Osteoblast (primary cell): ENCODE measurements around the gene TWF2. TPM values are rescaled to one million over a fixed set of nuclear protein-coding genes. Genes with fewer than 3 reads are reported as not detected.

Source experiments
- DNase-seq: peaks from one replicate; pipeline ENCODE4 v3.0.0; 2011; ENCODE audit warnings: low spot score, mixed read lengths; ENCODE audit not compliant: insufficient read length; ENCODE audit errors: missing footprints
- H2AFZ ChIP-seq: 2 replicates; pipeline ENCODE4 v1.6.0; 2011; ENCODE audit warnings: mild to moderate bottlenecking, low read length
- H3K27ac ChIP-seq: 2 replicates; pipeline ENCODE4 v1.5.1; 2011; ENCODE audit warnings: mild to moderate bottlenecking, low read depth, low read length, moderate library complexity
- H3K27me3 ChIP-seq: 2 replicates; pipeline ENCODE4 v1.6.0; 2012; ENCODE audit warnings: mild to moderate bottlenecking, control low read depth, inconsistent platforms, low read length, moderate library complexity; ENCODE audit not compliant: insufficient read depth
- H3K36me3 ChIP-seq: 2 replicates; pipeline ENCODE4 v1.5.1; 2011; ENCODE audit warnings: mild to moderate bottlenecking, low read length, control low read depth, moderate library complexity; ENCODE audit not compliant: insufficient read depth
- H3K4me1 ChIP-seq: 2 replicates; pipeline ENCODE4 v1.5.1; 2011; ENCODE audit warnings: mild to moderate bottlenecking, low read length, control low read depth, moderate library complexity; ENCODE audit not compliant: insufficient read depth
- H3K4me2 ChIP-seq: 2 replicates; pipeline ENCODE4 v1.6.0; 2011; ENCODE audit warnings: mild to moderate bottlenecking, low read length; ENCODE audit not compliant: insufficient read depth
- H3K4me3 ChIP-seq: fragments of 200-600 bp; sonication (generic); 3 replicates; pipeline ENCODE4 v1.5.1; 2012; ENCODE audit warnings: mild to moderate bottlenecking, low read length, inconsistent platforms; ENCODE audit not compliant: insufficient read depth
- H3K79me2 ChIP-seq: 2 replicates; pipeline ENCODE4 v1.6.0; 2012; ENCODE audit warnings: mild to moderate bottlenecking, low read length, control low read depth, inconsistent platforms; ENCODE audit not compliant: insufficient read depth
- H3K9me3 ChIP-seq: 2 replicates; pipeline ENCODE4 v1.5.1; 2011; ENCODE audit warnings: low read depth, low read length, control low read depth
- H4K20me1 ChIP-seq: 2 replicates; pipeline ENCODE4 v1.6.0; 2012; ENCODE audit warnings: mild to moderate bottlenecking, low read length, control low read depth; ENCODE audit not compliant: insufficient read depth
- total RNA-seq: library from RNA; depleted of rRNA; stranded (reverse); fragments of >200 nt; gene quantifications from 2 replicates; pipeline ENCODE4 v1.2.3, GENCODE V29; 2012
- TF ChIP-seq, protein P1 (sequence below): IDR thresholded peaks from 2 replicates; pipeline ENCODE4 v1.5.1; 2011; ENCODE audit warnings: mild to moderate bottlenecking, low read depth, low read length, moderate library complexity; ENCODE audit errors: extremely low read depth

TWF2 gene
- total RNA-seq, 1 donor: 138 TPM

DNA sequence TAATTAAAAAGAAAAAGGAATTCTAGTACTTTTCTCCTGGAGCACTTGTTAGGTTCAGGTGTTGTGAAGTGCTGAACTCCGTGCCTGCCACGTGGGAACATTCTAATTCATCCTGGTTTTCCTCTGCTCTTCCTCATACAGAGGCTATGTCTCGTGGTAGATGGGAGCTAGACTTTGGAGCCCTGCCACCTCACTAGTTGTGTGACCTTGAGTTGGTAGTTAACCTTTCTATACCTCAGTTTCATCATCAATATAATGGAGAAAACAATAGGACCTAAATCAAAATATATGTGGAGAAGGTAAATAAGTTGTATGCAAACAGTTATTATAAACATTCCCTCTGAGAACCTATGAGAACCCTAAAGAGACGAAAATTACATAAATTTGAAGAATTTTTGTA, 30.4 kb downstream of the TWF2 start:
- TF ChIP-seq, protein P1, sequence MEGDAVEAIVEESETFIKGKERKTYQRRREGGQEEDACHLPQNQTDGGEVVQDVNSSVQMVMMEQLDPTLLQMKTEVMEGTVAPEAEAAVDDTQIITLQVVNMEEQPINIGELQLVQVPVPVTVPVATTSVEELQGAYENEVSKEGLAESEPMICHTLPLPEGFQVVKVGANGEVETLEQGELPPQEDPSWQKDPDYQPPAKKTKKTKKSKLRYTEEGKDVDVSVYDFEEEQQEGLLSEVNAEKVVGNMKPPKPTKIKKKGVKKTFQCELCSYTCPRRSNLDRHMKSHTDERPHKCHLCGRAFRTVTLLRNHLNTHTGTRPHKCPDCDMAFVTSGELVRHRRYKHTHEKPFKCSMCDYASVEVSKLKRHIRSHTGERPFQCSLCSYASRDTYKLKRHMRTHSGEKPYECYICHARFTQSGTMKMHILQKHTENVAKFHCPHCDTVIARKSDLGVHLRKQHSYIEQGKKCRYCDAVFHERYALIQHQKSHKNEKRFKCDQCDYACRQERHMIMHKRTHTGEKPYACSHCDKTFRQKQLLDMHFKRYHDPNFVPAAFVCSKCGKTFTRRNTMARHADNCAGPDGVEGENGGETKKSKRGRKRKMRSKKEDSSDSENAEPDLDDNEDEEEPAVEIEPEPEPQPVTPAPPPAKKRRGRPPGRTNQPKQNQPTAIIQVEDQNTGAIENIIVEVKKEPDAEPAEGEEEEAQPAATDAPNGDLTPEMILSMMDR: no peak
- H3K4me1 ChIP-seq: peaks cover 4% of the 10 kb centered on the region
- DNase-seq: no peak
- no peak overlapping the region for H3K27ac ChIP-seq
- no peak overlapping the region for H3K4me2 ChIP-seq
- H3K79me2 ChIP-seq: no peaks in the 10 kb centered on the region
- H4K20me1 ChIP-seq: peaks cover 3% of the 10 kb centered on the region
- H2AFZ ChIP-seq: no peak overlapping the region
- peaks cover 93% of the 10 kb centered on the region for H3K36me3 ChIP-seq
- H3K4me3 ChIP-seq: no peak overlapping the region
- H3K27me3 ChIP-seq: no peaks in the 10 kb centered on the region
- no peaks in the 10 kb centered on the region for H3K9me3 ChIP-seq

DNA sequence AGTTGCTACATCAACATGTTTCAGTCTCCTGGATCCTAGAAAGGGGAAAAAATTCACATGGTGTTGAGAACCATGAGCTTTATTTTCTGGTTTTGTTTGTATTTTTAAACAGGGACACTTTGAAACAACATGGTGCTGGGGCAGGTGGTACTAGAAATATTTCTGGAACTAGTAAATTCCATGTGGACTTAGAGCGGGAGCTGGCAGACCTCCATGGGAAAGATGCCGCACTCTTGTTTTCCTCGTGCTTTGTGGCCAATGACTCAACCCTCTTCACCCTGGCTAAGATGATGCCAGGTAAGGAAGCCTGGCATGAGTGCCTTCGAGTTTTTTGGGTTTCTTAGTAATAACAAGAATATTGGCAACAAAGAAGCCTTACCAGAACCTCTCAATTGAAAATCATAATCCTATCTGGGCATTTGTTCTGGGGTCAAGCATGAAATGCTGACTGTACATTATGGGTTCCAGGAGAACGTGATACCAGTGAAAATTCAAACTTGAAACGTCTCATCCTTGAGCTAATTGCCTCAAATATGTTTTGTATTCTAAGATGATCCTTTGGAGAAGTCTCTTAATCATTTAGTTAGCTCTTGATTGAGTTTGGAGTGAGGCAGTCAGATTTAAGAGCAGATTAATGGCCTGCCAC, 33.1 kb downstream of the TWF2 start:
- H3K79me2 ChIP-seq: no peaks in the 10 kb centered on the region
- H3K4me1 ChIP-seq: peaks cover 4% of the 10 kb centered on the region
- peaks cover 93% of the 10 kb centered on the region for H3K36me3 ChIP-seq
- TF ChIP-seq, protein P1: no peak
- H3K4me2 ChIP-seq: no peak overlapping the region
- no peak overlapping the region for H3K4me3 ChIP-seq
- H4K20me1 ChIP-seq: peaks cover 3% of the 10 kb centered on the region
- peak; percentile 79 for DNase-seq
- H3K27me3 ChIP-seq: no peaks in the 10 kb centered on the region
- no peak overlapping the region for H3K27ac ChIP-seq
- H2AFZ ChIP-seq: no peak overlapping the region
- no peaks in the 10 kb centered on the region for H3K9me3 ChIP-seq

DNA sequence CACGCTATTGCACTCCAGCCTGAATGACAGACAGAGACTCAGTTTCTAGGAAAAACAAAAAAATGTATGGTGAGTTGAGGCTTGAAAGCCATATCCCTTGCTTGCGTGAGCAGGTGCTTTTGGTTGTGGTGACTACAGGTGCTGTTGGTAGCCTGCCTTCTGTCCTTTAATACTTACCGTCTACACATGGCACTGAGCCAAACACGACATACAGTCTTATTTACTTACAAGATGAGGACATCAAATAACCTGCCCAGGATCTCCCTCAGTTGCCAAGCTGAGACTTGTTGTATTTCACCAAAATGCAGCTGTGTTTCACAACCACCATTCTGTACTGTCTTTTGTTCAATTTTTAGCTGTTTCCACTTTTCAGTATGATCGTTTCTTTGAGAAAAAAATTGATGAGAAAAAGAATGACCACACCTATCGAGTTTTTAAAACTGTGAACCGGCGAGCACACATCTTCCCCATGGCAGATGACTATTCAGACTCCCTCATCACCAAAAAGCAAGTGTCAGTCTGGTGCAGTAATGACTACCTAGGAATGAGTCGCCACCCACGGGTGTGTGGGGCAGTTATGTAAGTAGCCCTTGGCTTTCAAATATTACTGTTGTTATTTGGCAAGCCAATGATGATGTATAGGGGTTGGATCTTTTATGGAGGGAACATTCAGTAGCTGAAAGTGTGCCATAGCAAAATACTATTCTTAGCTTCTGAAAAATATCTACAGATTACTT, 34.5 kb downstream of the TWF2 start:
- Histone ChIP-seq H3K4me3 (no peak overlapping the region), H3K9me3 (no peaks in the 10 kb centered on the region), H3K27me3 (no peaks in the 10 kb centered on the region), H3K4me1 (peaks cover 5% of the 10 kb centered on the region), H3K79me2 (peaks cover 3% of the 10 kb centered on the region), H4K20me1 (peaks cover 3% of the 10 kb centered on the region), H2AFZ (no peak overlapping the region), H3K4me2 (no peak overlapping the region), H3K27ac (no peak overlapping the region), H3K36me3 (peaks cover 89% of the 10 kb centered on the region)
- DNase-seq: no peak
- TF ChIP-seq, protein P1: no peak

DNA sequence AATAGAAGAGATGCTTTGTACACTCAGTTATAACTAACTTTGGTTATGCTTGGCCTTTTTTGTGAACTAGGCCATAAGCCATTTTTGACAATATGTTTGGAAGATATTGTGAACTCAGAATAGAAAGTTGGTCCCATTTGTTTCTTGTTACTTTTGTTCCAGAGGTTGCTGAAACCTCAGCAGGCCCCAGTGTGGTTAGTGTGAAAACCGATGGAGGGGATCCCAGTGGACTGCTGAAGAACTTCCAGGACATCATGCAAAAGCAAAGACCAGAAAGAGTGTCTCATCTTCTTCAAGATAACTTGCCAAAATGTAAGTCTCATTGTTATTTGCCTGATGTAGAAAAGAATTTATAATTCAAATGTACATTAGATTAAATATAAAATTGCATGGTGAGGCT, 35.3 kb downstream of the TWF2 start:
- Histone ChIP-seq H3K27ac (no peak overlapping the region), H4K20me1 (peaks cover 11% of the 10 kb centered on the region), H3K4me1 (peaks cover 12% of the 10 kb centered on the region), H3K9me3 (no peaks in the 10 kb centered on the region), H3K36me3 (peaks cover 83% of the 10 kb centered on the region), H3K27me3 (no peaks in the 10 kb centered on the region), H3K79me2 (peaks cover 11% of the 10 kb centered on the region), H3K4me3 (no peak overlapping the region), H2AFZ (no peak overlapping the region), H3K4me2 (no peak overlapping the region)
- no peak for DNase-seq
- TF ChIP-seq, protein P1: no peak
